CD4-positive, alpha-beta T cell treated with Interleukin-21 for 1 hour (primary cell): ENCODE measurements around the gene TMEM51.

Experiments
- DNase-seq: peaks from one replicate; pipeline ENCODE4 v3.0.0-alpha.2; 2020

Gene TMEM51

GRCh38 chr1:15222653-15223303 is 69.2 kb downstream of the TMEM51 start:
- DNase-seq: no peak

DNA sequence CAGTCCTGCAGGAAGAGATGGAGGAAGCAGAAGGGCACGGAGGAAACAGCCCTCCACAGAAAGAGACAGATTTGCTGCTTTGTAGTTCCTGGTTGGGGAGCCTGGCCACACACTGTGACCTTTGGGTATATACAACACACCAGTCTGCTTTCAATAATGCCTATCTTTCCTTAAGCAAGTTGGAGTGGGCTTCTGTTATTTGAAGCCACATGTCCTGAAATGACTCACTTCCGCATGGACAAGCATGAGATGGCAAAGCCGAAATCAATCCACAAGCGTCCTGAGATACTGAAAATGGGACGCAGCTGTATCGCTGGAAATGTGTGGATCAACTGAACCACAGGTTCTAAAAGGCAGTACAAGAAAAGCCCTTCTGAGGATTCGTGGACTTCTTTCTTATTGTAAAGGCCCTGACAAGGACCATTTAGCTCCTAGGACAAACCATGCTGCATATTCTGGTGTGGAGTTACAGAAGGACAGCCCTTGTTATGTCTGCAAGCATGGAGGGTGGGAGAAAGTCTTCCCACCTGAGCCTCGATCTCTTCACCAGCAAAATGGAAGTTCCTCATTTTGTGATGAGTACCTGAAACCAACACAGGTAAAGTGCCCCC is 70.8 kb downstream of the TMEM51 start:
- no peak for DNase-seq

DNA sequence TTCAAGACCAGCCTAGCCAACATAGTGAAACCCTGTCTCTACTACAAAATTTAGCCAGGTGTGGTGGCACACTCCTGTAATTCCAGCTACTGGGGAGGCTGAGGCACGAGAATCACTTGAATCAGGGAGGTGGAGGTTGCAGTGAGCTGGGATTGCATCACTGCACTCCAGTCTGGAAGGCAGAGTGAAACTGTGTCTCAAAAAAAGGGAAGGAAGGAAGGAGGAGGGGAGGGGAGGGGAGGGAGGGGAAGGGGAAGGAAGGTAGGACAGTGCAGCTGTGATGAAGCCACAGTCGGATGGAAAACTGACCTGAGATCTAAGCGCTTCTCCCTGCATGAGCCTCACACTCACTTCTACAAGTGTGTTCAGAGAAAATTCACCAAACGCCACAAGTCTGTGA is 71.4 kb downstream of the TMEM51 start:
- no peak for DNase-seq

DNA sequence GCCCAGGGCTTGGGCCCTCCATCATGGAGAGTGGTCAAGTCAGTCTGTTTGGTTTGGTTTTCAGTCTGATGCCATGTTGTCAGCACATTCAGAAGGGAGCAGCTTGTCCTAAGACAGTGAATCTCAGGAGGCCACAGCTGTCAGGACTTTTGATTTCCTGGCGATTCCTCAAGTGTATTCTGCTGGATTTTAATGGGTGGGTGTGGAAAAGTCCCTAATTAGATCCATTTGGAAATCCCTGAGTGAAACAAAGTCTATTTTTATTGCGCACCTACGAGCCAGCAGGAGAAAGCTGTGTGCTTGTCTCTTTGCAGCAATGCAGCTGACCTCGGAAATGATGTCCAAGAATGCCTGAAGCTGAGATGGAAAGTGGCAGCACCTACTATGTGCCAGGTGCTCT is 71.9 kb downstream of the TMEM51 start:
- no peak for DNase-seq

GRCh38 chr1:15226388-15227255 is 73.1 kb downstream of the TMEM51 start:
- DNase-seq: no peak

DNA sequence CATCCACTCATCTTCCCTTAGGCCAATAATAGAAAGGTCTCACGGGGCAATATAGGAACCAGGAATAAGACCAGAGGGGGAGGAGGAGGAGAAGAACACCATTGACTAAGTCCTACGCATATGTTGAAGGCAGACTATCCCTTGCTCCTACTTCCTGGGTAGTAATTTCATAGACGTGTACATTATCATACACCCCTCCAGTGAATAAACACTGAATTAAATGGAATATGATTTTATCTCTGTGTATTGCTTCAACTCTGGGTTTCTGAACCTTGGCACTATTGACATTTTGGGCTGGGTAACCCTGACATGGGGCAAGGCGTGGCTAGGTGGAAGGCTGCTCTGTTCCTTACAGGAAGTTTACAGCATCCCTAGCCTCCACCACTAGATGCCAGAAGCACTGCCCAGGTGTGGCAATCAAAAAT is 76.2 kb downstream of the TMEM51 start:
- no peak for DNase-seq

- DNase-seq: no peak
These were observed 78.2 kb downstream of the TMEM51 start for GRCh38 chr1:15231714-15232201.

GRCh38 chr1:15233689-15234088 is 80.1 kb downstream of the TMEM51 start:
- DNase-seq: no peak

DNA sequence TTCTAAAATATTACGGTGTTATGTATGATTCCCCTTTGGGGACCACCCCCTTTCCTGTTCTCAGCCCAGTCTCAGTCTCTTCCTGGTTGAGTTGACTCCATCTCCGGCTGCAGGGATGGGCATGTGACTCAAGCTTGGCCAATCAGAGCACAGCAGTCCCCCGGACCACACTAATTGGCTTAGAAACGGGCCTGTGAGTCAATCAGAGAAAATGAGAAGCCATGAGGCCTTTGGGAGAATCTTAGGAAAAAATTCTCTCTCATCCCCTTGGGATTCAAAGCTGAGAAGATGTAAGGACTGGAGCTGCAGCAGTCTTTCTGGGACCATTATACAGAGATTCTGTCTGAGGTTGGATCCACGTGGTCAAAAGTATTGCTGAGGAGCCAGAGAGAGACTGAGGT is 82.8 kb downstream of the TMEM51 start:
- no peak for DNase-seq

GRCh38 chr1:15236746-15237145 is 83.2 kb downstream of the TMEM51 start:
- DNase-seq: no peak

GRCh38 chr1:15238789-15239188 is 85.2 kb downstream of the TMEM51 start:
- no peak for DNase-seq

DNA sequence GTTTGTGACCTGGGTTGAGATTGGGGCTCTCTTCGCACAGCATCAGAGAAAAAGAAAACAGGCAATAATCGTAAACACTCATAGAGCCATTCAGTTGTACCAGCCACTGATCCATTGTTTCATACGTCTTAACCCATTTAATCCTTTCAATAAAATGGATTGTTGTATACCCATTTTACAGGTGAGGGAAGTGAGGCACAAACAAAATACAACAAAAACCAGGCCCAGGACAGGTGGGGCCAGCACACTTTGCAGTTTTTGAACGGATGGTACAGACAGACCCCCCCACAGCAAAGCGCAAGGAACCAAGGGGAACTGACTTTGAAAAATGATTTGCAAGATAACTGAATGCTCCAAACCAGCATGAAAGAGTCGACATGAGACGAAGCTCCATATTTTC is 89.2 kb downstream of the TMEM51 start:
- DNase-seq: no peak

DNA sequence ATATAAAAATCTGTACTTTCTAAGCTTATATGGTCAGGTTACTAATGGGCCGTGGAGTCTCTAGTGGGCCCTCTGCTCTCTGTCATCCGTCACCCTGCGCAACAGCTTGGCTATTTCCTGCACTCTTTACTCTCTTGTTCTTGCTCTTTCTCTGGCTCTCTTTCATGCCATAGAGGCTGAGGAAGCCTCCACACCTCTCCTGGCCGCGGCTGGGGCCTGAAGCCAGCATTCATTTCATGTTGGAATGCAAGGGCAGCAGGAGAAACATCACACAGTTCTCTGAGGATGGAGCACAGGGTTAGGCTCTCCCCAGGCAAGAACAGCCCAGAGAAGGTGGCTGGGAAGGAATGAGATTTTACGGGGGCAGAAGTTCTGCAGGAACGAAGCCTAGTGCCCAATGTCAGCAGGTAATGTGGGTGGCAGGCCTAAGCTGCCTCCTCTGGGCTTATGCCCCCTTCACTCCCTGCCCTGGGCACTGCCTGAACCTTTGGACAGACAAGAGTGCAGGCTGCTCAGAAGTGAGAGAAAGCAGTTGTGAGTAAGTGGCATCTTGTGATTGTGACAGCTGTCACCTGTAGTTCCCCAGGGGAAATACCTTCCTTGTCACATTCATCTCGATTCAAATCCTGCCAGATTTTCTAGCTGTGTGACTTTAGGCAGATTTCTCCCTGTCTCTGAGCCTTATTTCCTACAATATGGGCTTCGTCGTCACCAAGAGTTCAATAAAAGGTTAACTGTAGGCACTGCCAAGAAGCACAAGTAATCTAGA is 89.9 kb downstream of the TMEM51 start:
- no peak for DNase-seq

DNA sequence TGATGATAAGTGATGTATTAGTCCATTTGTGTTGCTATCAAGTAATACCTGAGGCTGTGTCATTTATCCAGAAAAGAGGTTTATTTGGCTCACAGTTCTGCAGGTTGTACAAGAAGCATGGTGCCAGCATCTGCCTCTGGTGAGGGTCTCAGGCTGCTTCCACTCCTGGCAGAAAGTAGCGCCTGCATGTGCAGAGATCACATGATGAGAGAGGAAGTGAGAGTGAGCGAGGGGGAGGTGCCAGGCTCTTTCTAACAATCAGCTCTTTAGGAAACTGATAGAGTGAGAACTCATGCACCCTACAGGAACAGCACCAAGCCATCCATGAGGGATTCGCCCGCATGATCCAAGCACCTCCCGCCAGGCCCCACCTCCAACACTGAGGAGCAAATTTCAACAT is 91.3 kb downstream of the TMEM51 start:
- no peak for DNase-seq

GRCh38 chr1:15245593-15246360 is 92.2 kb downstream of the TMEM51 start:
- no peak for DNase-seq

- peak; percentile 70 for DNase-seq
These were observed 93.5 kb downstream of the TMEM51 start, which contains the start of gene FHAD1 for GRCh38 chr1:15246960-15247614. Gene FHAD1, plus strand, starts transcription at chr1:15247223. Its CDS starts 4,562 bp downstream, at chr1:15251785.

DNA sequence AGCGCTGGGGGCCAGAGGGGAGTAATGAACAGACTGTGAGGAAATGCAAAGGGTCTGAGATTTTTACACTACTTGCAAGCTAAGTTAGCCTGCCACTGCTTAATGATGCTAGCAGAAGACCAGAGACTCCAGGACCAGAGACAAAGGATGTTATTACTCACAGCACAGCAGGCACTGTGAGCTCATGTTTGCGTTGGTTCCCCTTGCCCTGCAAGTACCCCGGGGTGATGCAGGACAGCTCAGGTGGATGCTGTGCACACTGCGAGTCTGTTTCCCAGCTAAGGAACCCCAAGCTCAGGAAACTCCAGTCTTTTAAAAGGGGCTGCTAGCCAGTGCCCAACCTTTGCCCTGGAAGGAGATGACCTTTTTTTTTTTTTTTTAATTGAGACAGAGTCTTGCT is 94.7 kb downstream of the TMEM51 start:
- no peak for DNase-seq

DNA sequence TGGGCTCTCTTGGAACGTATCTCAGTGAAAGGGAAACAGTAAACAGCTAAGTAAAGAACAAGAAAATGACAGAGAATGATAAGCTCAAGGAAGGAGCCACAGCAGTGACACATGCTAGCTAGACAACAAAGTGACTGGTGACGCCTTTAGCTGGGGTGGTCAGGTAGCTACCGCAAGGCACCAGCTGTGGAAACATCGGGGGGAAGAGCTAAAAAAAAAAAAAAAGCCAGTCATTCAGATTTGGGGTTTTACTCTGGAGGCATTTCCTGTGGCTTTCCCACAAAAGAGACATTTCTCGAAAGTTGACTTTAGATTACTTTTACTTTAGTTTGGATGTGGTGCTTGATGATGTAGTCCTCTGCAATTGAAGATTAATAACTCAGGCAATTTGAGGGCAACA is 95.5 kb downstream of the TMEM51 start:
- peak; percentile 67 for DNase-seq

DNA sequence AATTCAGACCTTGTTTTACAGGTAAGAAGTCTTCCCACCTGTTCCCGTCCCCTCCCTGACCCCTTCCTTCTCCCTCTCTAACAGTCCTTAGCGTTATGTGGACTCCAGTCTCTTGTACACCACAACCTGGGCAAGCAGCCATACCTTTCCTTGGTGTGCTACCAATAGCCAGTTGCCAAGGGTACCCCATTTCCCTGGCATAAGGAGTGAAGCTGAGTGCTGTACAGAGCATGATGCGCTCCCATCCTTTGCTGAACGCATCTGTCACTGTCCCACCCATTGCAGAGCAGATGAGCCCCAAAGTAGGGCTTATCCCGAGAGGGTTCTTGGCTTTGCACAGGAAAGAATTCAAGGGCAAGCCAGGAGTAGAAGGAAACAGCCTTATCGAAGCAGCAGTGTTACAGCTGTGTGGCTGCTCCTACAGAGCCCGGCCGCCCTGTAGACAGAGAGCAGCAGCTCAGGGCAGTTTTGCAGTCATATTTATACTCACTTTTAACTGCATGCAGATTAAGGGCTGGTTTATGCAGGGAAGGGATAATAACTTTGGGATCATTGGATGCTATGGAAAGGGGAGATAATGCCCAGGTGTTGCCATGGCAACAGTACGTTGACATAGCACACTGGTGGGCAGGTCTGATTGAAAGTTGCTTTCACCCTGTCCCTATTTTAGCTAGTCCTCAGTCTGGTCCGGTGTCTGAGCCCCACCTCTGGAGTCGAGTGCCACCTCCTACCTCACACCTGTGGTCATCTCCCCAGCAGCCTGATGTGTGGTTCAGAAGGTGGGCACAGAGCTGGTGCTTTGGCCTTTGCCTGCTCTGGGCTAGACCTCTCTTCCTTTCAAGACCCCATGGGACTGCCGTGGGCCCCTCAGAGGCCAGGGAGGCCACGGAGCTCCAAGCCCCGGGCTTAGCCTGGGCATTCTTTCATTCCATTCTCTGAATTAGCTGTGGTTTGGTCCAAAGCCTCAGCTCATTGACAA is 98.6 kb downstream of the TMEM51 start:
- DNase-seq: no peak

- no peak for DNase-seq
These were observed 101.0 kb downstream of the TMEM51 start for GRCh38 chr1:15254559-15254958.
